K562 (cell line): ENCODE data around the gene SPEM1. TPM values are rescaled to one million over a fixed set of nuclear protein-coding genes. Genes with fewer than 3 reads are reported as not detected.

Experiments used
- CBFB ChIP-seq: sonication (generic); formaldehyde crosslinking; IDR thresholded peaks from 2 replicates; pipeline ENCODE4 v1.4.0; 2020; ENCODE audit warnings: mild to moderate bottlenecking, missing genetic modification reagents
- CSDE1 ChIP-seq, 2 experiments: fragments of 450-650 bp; IDR thresholded peaks; 2 replicates each; pipeline ENCODE4 v1.6.1; 2016; ENCODE audit warnings: mild to moderate bottlenecking in 1 of 2
- CXXC5 ChIP-seq: fragments of 250-450 bp; sonication (Bioruptor Pico); IDR thresholded peaks from 2 replicates; pipeline ENCODE4 v1.8.0; 2022; ENCODE audit warnings: inconsistent platforms, mild to moderate bottlenecking, moderate library complexity
- ELF1 ChIP-seq: fragments of 200-800 bp; sonication (Bioruptor generic); IDR thresholded peaks from 2 replicates; pipeline ENCODE4 v1.6.1; 2016; ENCODE audit warnings: missing genetic modification characterization, missing compliant biosample characterization
- HMGXB4 ChIP-seq: sonication (generic); formaldehyde crosslinking; IDR thresholded peaks from 2 replicates; pipeline ENCODE4 v1.8.1; 2023; ENCODE audit warnings: mild to moderate bottlenecking, missing genetic modification reagents
- HNRNPLL ChIP-seq: fragments of 200-400 bp; formaldehyde crosslinking; IDR thresholded peaks from 2 replicates; pipeline ENCODE4 v1.6.1; 2017; ENCODE audit warnings: low read length, low read depth, mild to moderate bottlenecking; ENCODE audit not compliant: poor library complexity, severe bottlenecking
- KLF16 ChIP-seq: IDR thresholded peaks from 2 replicates; pipeline ENCODE4 v1.6.1; 2016; ENCODE audit warnings: antibody characterized with exemption
- MAFK ChIP-seq: IDR thresholded peaks from 2 replicates; pipeline ENCODE4 v1.6.1; 2011; ENCODE audit warnings: low read length, improper control_type of control experiment
- MXD1 ChIP-seq: fragments of 250-450 bp; sonication (Bioruptor Pico); IDR thresholded peaks from 2 replicates; pipeline ENCODE4 v1.8.0; 2021; ENCODE audit warnings: borderline replicate concordance, mild to moderate bottlenecking, moderate library complexity; ENCODE audit not compliant: poor library complexity, severe bottlenecking
- NRF1 ChIP-seq, 2 experiments: fragments of 450-650 bp; IDR thresholded peaks in 1 of 2; conservative IDR thresholded peaks in 1 of 2; 2 replicates each; pipeline ENCODE4 v1.6.1; 2014; ENCODE audit warnings: mild to moderate bottlenecking in 2 of 2
- PHF8 ChIP-seq: fragments of 200-600 bp; sonication (generic); IDR thresholded peaks from 2 replicates; pipeline ENCODE4 v1.6.1; 2012; ENCODE audit warnings: mixed run types, mild to moderate bottlenecking, inconsistent platforms, low read length, moderate library complexity, borderline replicate concordance
- RCOR1 ChIP-seq, 2 experiments: IDR thresholded peaks; 2 replicates each; pipeline ENCODE4 v1.6.1; 2012; ENCODE audit warnings: low read depth in 2 of 2, low read length in 2 of 2, borderline replicate concordance in 1 of 2, improper control_type of control experiment in 1 of 2
- SIN3B ChIP-seq: fragments of 450-650 bp; IDR thresholded peaks from 2 replicates; pipeline ENCODE4 v1.6.1; 2017; ENCODE audit warnings: low read depth, mild to moderate bottlenecking, moderate library complexity
- SMAD4 ChIP-seq: fragments of 250-450 bp; sonication (Bioruptor Pico); conservative IDR thresholded peaks from 2 replicates; pipeline ENCODE4 v1.8.0; 2021; ENCODE audit warnings: inconsistent platforms, mild to moderate bottlenecking, moderate library complexity
- TAF7 ChIP-seq: fragments of 450-650 bp; IDR thresholded peaks from 2 replicates; pipeline ENCODE4 v1.6.1; 2016; ENCODE audit warnings: missing genetic modification characterization, missing compliant biosample characterization
- TCF15 ChIP-seq: fragments of 250-450 bp; sonication (Bioruptor Pico); IDR thresholded peaks from 2 replicates; pipeline ENCODE4 v1.8.0; 2022; ENCODE audit warnings: moderate library complexity, mild to moderate bottlenecking, inconsistent platforms
- THRAP3 ChIP-seq: fragments of 450-650 bp; IDR thresholded peaks from 2 replicates; pipeline ENCODE4 v1.6.1; 2016; ENCODE audit warnings: mild to moderate bottlenecking, inconsistent platforms, borderline replicate concordance
- ZC3H8 ChIP-seq: fragments of 450-650 bp; IDR thresholded peaks from 2 replicates; pipeline ENCODE4 v1.6.1; 2017
- ZNF197 ChIP-seq: fragments of 200-800 bp; sonication (Bioruptor generic); IDR thresholded peaks from 2 replicates; pipeline ENCODE4 v1.6.1; 2016; ENCODE audit warnings: low read depth, missing genetic modification characterization, missing compliant biosample characterization
- ZNF24 ChIP-seq: fragments of 450-650 bp; IDR thresholded peaks from 2 replicates; pipeline ENCODE4 v1.6.1; 2016
- ZNF280B ChIP-seq: fragments of 250-450 bp; sonication (Bioruptor Pico); IDR thresholded peaks from 2 replicates; pipeline ENCODE4 v1.5.1; 2021; ENCODE audit warnings: mild to moderate bottlenecking
- ZNF354B ChIP-seq: fragments of 250-450 bp; sonication (Bioruptor Pico); IDR thresholded peaks from 2 replicates; pipeline ENCODE4 v1.4.0; 2020
- ZNF551 ChIP-seq: fragments of 250-450 bp; sonication (Bioruptor Pico); IDR thresholded peaks from 2 replicates; pipeline ENCODE4 v1.5.0; 2021; ENCODE audit warnings: mild to moderate bottlenecking, moderate library complexity
- polyA plus RNA-seq, 8 experiments: library from polyadenylated mRNA; depleted of rRNA in 4 of 8; stranded (reverse) in 5 of 8; unstranded in 3 of 8; fragments of >200 nt; fragmentation: Nextera tagmentation in 2 of 8; fragmentation: Illumina TruSeq in 1 of 8; extraction: Ambion mirVana in 2 of 8; extraction: Trizol in 1 of 8; gene quantifications; 2 replicates each; pipeline versions ENCODE4 v1.2.1 to v1.2.3, GENCODE V29; 2011 to 2014; ENCODE audit warnings: inconsistent platforms in 1 of 8, missing spikeins in 1 of 8
- total RNA-seq, 7 experiments: library from RNA; depleted of rRNA in 6 of 7; stranded (reverse); fragments of >200 nt in 6 of 7; fragmentation: Illumina TruSeq in 2 of 7; extraction: Trizol in 2 of 7; gene quantifications; 2 replicates each; pipeline versions ENCODE4 v1.2.1 to v1.2.3, GENCODE V29; 2011 to 2021; ENCODE audit warnings: low replicate concordance in 1 of 7
- TF ChIP-seq, protein P1 (sequence below): fragments of 250-450 bp; sonication (Bioruptor Pico); IDR thresholded peaks from 2 replicates; pipeline ENCODE4 v1.4.0; 2020

SPEM1 gene
- total and polyA plus RNA-seq, 9 of the 15 experiments (the other 6 are each of a cell fraction or from before 2014, with no cell fraction given) = not detected

DNA sequence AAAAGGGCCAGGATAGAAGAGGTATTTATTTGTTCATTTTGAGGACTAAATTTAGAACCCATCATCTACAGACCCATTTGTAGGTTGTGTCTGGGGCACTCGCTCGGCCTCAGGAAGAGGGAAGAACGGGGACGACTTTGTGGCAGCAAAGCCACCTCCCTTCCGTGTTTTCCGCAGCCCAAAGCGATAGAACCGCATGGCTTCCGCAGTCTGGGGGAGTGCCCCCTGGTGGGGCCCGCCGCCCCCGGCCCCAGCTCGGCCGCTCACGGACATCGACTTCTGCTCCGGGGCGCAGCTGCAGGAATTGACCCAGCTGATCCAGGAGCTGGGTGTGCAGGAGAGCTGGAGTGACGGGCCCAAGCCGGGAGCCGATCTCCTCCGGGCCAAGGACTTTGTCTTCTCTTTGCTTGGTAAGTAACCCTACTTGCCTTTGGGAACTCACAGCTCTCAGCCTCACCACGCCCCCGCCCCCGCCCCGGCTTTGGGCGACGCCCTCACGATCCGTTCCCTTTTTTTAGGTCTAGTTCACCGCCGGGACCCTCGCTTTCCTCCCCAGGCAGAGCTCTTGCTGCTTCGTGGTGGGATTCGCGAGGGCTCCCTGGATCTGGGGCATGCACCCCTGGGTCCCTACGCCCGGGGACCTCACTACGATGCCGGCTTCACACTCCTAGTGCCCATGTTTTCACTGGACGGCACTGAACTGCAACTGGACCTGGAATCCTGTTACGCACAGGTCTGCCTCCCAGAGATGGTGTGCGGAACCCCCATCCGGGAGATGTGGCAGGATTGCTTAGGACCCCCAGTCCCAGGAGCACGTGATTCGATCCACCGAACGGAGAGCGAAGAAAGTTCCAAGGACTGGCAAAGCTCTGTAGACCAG, 15.8 kb downstream of the SPEM1 start (continued):
- TF ChIP-seq ELF1 (tag) (peak; percentile 37; the same call in 1 of the 2 replicates), ZC3H8 (no peak), CSDE1 (IDR thresholded peaks at IDR 0.05) (no peak), CBFB (CRISPR knock-in tag) (no peak), SIN3B (no peak), SMAD4 (CRISPR knock-in tag) (0 out of 2 replicates have a peak, but pooled peaks have one; percentile 28), KLF16 (no peak), PHF8 (peak; percentile 31; the same call in 1 of the 2 replicates), ZNF551 (no peak), HNRNPLL (peak; percentile 95), MXD1 (CRISPR knock-in tag) (no peak), RCOR1 (IDR thresholded peaks at IDR 0.05; ENCODE audit: borderline replicate concordance in 1 of 2, low read depth in 2 of 2, low read length in 2 of 2) (no peak), THRAP3 (no peak), NRF1 (conservative IDR thresholded peaks at IDR 0.05 in 1 of 2, IDR thresholded peaks at IDR 0.05 in 1 of 2) (peak; percentile 39 to 54; a peak in 3 of 4 replicates), ZNF280B (CRISPR knock-in tag) (no peak), HMGXB4 (CRISPR knock-in tag) (no peak), TAF7 (tag) (no peak), CXXC5 (peak; percentile 23; the same call in 1 of the 2 replicates), ZNF197 (no peak), MAFK (no peak), ZNF354B (no peak), ZNF24 (no peak), TCF15 (no peak)
- TF ChIP-seq, protein P1, sequence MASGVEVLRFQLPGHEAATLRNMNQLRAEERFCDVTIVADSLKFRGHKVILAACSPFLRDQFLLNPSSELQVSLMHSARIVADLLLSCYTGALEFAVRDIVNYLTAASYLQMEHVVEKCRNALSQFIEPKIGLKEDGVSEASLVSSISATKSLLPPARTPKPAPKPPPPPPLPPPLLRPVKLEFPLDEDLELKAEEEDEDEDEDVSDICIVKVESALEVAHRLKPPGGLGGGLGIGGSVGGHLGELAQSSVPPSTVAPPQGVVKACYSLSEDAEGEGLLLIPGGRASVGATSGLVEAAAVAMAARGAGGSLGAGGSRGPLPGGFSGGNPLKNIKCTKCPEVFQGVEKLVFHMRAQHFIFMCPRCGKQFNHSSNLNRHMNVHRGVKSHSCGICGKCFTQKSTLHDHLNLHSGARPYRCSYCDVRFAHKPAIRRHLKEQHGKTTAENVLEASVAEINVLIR (CRISPR knock-in tag) = no peak
